Chondrocyte (in vitro differentiated cells): ENCODE results near the gene SUN1. TPM values are rescaled to one million over a fixed set of nuclear protein-coding genes. Genes with fewer than 3 reads are reported as not detected.

Experiments
- DNase-seq: peaks from one replicate; pipeline ENCODE4 v3.0.0; 2021; ENCODE audit warnings: mixed read lengths, low spot score
- H3K27ac Mint-ChIP-seq: one replicate; pipeline ENCODE4 v1.8.0; 2021; ENCODE audit warnings: mild to moderate bottlenecking, moderate library complexity, mixed read lengths; ENCODE audit not compliant: unreplicated experiment
- H3K27me3 Mint-ChIP-seq: 2 replicates; pipeline ENCODE4 v1.8.0; 2021; ENCODE audit warnings: low read depth, mixed read lengths
- H3K36me3 Mint-ChIP-seq: 2 replicates; pipeline ENCODE4 v1.8.0; 2021; ENCODE audit warnings: low read depth, mixed read lengths
- H3K4me1 Mint-ChIP-seq: 2 replicates; pipeline ENCODE4 v1.8.0; 2021; ENCODE audit warnings: low read depth, mild to moderate bottlenecking, mixed read lengths
- H3K4me3 Mint-ChIP-seq: one replicate; pipeline ENCODE4 v1.8.0; 2021; ENCODE audit warnings: mild to moderate bottlenecking, moderate library complexity, mixed read lengths; ENCODE audit not compliant: unreplicated experiment
- H3K9me3 Mint-ChIP-seq: 2 replicates; pipeline ENCODE4 v1.8.0; 2021; ENCODE audit warnings: low read depth, mixed read lengths
- total RNA-seq: library from RNA; stranded (reverse); gene quantifications from 3 replicates; pipeline ENCODE4 v1.2.1, GENCODE V29; 2021
- TF ChIP-seq, protein P1 (sequence below): fragments of 200-600 bp; sonication (generic); IDR thresholded peaks from 2 replicates; pipeline ENCODE4 v1.5.0; 2021; ENCODE audit warnings: antibody characterized with exemption, mild to moderate bottlenecking, moderate library complexity

SUN1 gene
- total RNA-seq, 1 donor from 2014 or later, result 134 TPM

DNA sequence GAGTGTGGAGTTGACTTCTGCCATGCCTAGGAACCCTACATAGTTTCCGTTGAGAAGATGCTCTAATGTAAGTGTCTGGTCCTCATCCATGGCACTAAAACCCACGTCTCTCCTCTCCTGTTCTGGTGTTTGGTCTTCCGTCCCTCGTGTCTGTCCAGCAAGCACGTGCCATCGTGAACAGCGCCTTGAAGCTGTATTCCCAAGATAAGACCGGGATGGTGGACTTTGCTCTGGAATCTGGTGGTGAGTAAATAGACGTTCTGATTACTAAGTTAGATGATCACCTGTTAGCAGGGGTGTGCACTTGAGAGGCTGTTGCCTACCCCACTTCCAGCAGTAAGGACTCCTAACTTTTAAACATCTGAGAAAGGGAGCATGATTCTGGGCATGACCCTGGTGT is 28.9 kb downstream of the SUN1 start:
- Mint-ChIP-seq H3K36me3 (peaks cover 56% of the 10 kb centered on the region), H3K9me3 (no peaks in the 10 kb centered on the region), H3K27ac (no peak overlapping the region), H3K4me3 (no peak overlapping the region), H3K4me1 (no peaks in the 10 kb centered on the region), H3K27me3 (no peaks in the 10 kb centered on the region)
- TF ChIP-seq, protein P1, sequence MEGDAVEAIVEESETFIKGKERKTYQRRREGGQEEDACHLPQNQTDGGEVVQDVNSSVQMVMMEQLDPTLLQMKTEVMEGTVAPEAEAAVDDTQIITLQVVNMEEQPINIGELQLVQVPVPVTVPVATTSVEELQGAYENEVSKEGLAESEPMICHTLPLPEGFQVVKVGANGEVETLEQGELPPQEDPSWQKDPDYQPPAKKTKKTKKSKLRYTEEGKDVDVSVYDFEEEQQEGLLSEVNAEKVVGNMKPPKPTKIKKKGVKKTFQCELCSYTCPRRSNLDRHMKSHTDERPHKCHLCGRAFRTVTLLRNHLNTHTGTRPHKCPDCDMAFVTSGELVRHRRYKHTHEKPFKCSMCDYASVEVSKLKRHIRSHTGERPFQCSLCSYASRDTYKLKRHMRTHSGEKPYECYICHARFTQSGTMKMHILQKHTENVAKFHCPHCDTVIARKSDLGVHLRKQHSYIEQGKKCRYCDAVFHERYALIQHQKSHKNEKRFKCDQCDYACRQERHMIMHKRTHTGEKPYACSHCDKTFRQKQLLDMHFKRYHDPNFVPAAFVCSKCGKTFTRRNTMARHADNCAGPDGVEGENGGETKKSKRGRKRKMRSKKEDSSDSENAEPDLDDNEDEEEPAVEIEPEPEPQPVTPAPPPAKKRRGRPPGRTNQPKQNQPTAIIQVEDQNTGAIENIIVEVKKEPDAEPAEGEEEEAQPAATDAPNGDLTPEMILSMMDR, result no peak
- DNase-seq, result no peak

DNA sequence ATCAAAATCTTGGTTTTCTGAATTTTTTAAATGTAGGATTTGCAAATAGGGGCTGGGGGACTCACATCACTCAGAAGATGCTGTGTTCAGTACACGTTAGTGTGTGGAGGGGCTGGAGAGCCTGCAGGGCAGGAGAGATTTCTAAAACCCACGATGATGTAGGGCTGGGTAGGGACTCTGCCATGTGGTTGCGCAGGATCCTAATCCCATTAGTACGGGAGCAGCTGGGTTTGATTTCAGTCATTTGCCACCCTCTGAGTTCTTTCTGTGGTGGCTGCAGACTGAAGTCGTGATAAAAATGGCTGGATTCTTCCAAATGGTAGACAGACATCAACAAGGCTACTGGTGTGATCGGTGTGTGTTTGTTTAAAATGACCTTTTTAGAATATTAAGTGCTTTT is 29.9 kb downstream of the SUN1 start:
- no peak overlapping the region for H3K27ac Mint-ChIP-seq
- no peak for DNase-seq
- H3K4me1 Mint-ChIP-seq, result peaks cover 6% of the 10 kb centered on the region
- H3K27me3 Mint-ChIP-seq, result no peaks in the 10 kb centered on the region
- TF ChIP-seq, protein P1, result no peak
- no peaks in the 10 kb centered on the region for H3K9me3 Mint-ChIP-seq
- H3K36me3 Mint-ChIP-seq, result peaks cover 57% of the 10 kb centered on the region
- H3K4me3 Mint-ChIP-seq, result no peak overlapping the region

DNA sequence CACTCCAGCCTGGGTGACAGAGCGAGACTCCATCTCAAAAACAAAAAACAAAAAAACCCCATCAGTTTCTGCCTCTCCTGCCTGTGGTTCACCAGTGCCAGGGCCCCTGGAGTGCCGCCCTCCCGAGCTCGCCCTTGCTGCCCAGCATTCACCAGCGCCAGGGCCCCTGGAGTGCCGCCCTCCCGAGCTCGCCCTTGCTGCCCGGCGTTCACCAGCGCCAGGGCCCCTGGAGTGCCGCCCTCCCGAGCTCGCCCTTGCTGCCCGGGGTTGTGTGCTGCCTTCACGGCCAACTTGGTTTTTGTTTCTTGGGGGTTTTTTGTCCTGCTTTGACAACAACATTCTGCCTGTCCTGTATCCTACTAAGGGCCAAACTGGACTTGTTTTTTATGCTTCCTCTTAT is 30.8 kb downstream of the SUN1 start:
- TF ChIP-seq, protein P1, result no peak
- Mint-ChIP-seq H3K27ac (no peak overlapping the region), H3K4me3 (no peak overlapping the region), H3K27me3 (no peaks in the 10 kb centered on the region), H3K4me1 (peaks cover 15% of the 10 kb centered on the region), H3K36me3 (peaks cover 58% of the 10 kb centered on the region), H3K9me3 (no peaks in the 10 kb centered on the region)
- DNase-seq, result no peak

DNA sequence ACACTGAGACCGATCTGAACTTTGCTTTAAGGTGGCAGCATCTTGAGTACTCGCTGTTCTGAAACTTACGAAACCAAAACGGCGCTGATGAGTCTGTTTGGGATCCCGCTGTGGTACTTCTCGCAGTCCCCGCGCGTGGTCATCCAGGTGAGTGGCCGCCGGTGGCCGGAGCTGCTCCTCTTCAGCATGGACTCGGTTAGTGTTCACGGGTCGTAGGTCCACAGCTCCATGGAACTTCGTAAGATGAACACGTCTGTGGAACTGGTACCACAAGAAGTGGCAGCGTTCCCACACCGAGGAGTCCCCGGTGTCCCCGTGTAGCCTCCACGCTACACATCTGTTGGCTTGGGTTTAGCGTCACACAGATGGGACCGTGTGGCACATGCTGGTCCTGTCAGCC is 33.6 kb downstream of the SUN1 start:
- no peak overlapping the region for H3K27ac Mint-ChIP-seq
- H3K27me3 Mint-ChIP-seq, result no peaks in the 10 kb centered on the region
- no peak overlapping the region for H3K4me3 Mint-ChIP-seq
- peaks cover 15% of the 10 kb centered on the region for H3K4me1 Mint-ChIP-seq
- TF ChIP-seq, protein P1, result no peak
- no peak for DNase-seq
- no peaks in the 10 kb centered on the region for H3K9me3 Mint-ChIP-seq
- H3K36me3 Mint-ChIP-seq, result peaks cover 46% of the 10 kb centered on the region

DNA sequence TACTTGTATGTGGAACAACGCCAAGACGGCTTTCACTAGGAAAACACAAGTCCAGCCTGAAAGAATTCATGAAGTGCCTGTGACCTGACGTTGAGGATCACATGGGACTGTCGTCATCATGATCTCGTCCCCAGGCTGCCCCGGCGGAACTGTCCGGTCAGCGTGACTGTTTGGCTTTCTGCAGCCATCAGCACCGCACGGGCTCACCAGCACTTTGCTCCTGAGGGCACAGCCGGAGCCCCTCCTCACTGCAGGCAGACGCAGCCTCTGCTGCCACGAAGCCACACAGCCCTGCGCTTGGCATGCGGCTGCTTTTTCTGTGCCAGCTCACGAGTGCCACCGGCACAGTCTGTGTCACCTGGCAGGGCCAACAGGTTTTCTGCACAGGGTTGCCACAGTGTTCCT is 34.7 kb downstream of the SUN1 start:
- TF ChIP-seq, protein P1, result no peak
- no peaks in the 10 kb centered on the region for H3K9me3 Mint-ChIP-seq
- peaks cover 39% of the 10 kb centered on the region for H3K36me3 Mint-ChIP-seq
- no peak overlapping the region for H3K4me3 Mint-ChIP-seq
- no peaks in the 10 kb centered on the region for H3K27me3 Mint-ChIP-seq
- no peak for DNase-seq
- peaks cover 15% of the 10 kb centered on the region for H3K4me1 Mint-ChIP-seq
- peak overlapping the region; percentile 86 for H3K27ac Mint-ChIP-seq
